ENCODE results near the gene UBE2L6.

Gene UBE2L6

DNA sequence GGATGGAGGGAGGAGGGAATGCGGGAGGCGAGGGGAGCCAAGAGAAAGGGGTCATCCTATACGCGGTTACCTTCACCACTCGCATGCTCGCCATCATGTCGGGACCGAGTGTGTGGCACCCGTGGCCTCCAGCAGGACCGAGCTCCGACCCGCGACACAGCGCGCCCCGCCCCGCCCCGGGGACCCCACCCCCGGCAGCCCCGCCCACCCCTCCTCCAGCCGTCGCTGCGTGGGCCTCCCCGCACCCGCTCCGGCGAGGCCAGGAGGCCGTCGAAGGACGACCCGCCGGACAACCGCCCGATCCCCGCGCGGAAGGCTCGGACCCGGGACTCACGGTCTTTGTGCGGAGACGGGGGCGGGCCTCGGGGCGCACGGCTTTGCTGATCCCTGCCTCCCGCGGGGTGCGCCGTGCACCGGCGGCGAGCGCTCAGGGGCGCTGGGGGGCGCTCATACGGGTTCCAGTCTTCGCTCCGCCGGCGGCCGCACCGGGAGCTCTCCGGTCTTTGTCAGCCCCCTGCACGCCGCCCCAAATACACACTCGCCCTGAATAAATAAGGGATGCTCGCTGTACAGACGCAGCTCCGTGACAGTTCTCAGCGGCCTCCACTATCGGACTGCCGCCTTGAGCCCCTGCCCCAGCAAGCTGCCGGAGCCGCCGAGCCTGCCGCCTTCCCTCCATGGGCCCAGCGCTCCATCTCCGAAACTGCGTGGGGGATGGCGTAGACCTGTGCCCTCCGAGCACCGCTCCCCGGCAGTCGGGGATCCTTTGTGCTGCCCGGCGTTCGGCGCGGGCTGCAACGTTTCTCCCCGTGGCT, at the start of gene UBE2L6:
TSS of gene UBE2L6 (minus strand) at position 158 of the 815 bp plus-strand sequence. CDS start at position 97, 61 bp downstream.
- DNase-seq, result no peak

GRCh38 chr11:57616595-57616994, 49.1 kb upstream of the UBE2L6 start:
- no peak for DNase-seq

DNA sequence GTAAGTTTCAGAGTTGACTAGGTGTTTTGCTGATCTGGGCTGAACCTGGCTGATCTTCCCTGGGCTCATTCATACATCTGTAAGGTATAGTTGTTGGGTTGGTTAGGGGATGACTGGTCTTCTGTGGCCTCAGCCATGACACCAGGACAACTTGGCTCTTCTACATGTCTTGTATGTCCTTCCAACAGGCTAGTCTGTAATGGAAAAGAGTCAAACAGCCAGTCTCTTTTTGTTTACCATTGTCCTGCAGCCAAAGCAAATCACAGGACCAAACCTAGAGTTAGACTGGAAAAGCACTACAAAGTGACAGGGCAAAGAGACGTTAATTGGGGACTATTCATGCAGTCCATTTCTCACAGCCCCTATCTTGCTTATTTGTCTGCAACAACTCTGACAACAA, 47.8 kb upstream of the UBE2L6 start:
- DNase-seq, result no peak

DNA sequence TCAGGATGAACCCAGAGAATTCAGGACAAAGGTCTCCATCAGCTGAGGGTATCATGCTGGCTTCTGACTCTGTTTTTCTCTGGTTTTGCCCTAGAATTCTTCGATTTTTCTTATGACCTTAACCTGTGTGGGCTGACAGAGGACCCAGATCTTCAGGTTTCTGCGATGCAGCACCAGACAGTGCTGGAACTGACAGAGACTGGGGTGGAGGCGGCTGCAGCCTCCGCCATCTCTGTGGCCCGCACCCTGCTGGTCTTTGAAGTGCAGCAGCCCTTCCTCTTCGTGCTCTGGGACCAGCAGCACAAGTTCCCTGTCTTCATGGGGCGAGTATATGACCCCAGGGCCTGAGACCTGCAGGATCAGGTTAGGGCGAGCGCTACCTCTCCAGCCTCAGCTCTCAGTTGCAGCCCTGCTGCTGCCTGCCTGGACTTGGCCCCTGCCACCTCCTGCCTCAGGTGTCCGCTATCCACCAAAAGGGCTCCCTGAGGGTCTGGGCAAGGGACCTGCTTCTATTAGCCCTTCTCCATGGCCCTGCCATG, 46.8 kb upstream of the UBE2L6 start:
- no peak for DNase-seq

- DNase-seq, result no peak
These were observed 42.7 kb upstream of the UBE2L6 start for GRCh38 chr11:57610170-57610569.

DNA sequence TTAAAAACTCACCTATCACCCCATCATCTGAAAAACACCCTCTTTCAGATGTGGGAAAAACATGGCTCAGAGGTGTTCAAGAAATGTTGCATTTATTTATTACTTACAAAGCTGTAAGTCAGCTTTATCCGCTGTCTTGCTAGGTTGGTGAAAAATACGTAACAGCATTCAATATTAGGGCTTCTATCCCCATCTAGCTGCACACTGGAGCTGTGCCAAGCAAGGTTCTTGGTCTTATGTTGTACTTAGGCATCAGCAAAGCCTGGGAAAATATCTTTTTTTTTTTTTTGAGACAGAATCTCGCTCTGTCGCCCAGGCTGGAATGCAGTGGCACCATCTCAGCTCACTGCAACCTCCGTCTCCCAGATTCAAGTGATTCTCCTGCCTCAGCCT, 37.6 kb upstream of the UBE2L6 start:
- DNase-seq, result no peak

DNA sequence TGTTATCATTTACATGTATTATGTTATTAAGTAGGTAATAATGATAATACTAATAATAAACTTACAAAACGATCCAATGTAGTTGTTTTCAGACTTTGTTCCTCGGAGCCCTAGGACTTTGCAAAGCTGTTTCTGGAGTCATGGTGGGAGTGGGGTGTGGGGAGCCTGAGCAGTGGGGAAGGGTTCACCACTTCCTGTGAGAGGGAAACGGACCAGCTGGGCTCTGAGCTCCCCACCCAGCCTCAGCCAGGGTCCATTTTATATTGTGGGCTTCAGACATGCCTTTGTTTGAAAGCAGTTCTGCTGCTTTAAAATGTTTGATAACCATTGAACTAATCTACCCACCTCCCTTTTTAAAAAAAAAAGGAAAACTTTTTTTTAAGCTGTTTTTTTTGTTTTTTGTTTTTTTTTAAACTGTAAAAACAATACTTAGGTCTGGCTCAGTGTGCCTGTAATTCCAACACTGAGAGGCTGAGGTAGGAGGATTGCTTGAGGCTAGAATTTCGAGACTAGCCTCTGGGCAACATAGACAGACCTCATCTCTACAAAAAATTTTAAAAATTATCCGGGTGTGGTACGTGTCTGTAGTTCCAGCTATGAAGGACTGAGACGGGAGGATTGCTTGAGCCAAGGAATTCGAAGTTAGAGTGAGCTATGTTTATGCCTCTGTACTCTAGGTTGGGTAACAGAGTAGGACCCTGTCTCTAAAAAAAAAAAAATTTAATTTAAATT, 37.0 kb upstream of the UBE2L6 start:
- DNase-seq, result no peak

GRCh38 chr11:57601297-57601696, 33.8 kb upstream of the UBE2L6 start:
- DNase-seq, result no peak

- DNase-seq, result no peak
These were observed 31.9 kb upstream of the UBE2L6 start for GRCh38 chr11:57599381-57599780.

DNA sequence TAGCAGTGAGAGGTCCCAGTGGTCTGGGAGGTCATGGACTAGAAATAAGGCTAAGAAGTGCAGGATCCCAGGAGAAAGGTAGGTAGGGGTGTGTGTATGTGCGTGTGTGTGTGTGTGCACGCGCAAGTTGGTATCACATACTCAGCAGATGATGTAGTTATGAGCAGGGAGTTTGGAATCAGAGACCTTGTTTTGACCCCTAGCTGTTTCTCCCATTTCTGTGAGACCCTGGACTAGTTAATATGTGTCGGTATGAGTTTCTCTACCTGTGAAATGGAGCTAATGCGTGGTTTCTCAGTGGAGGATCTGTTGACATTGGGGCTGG, 31.3 kb upstream of the UBE2L6 start:
- DNase-seq, result no peak

DNA sequence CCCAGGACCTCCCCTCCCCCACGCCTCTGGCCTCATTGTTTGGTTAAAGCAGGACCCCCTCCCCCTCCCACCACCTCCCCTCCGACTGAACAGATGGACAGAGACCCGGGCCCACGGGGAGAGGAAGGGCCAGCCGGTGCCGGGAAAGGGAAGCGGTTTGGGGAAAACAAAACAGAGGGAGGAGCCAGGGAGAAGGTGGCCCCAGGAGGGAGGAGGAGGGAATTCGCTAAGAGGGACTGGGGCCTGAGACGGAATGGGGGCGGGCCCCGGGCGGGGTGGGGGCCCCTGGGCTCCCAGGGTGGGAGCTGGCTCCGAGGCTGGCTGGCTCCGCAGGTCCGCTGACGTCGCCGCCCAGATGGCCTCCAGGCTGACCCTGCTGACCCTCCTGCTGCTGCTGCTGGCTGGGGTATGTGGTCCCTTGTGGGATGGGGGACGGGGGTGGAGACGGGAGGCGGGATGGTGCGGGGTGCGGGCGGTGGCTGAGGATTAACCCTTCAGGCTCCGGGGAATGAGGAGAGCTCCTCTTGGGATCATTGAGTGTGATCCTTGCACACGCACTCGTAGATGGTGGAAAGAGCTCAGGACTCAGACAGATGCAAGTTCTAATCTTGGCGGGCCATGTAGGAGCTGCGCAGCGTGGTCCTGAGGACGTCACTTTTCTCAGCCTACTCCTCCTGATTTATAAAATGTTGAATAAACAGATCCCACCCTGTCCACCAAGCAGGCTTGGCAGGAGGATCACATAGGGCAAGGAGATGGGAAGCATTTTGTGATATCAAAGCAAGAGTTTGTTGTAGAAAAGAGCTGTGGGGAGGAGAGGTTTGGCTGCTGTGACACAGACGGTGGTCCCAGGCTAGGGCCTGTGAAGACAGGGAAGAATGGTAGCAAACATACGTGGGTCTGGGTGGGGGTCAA, 30.7 kb upstream of the UBE2L6 start:
- peak; percentile 4 for DNase-seq

- DNase-seq, result no peak
These were observed 30.0 kb upstream of the UBE2L6 start, which contains the start of gene SERPING1 for GRCh38 chr11:57597461-57597915. TSS of gene SERPING1 (plus strand) at chr11:57597685. CDS start at chr11:57598271, 586 bp downstream.

- no peak for DNase-seq
These were observed 28.9 kb upstream of the UBE2L6 start for GRCh38 chr11:57596266-57596885.

DNA sequence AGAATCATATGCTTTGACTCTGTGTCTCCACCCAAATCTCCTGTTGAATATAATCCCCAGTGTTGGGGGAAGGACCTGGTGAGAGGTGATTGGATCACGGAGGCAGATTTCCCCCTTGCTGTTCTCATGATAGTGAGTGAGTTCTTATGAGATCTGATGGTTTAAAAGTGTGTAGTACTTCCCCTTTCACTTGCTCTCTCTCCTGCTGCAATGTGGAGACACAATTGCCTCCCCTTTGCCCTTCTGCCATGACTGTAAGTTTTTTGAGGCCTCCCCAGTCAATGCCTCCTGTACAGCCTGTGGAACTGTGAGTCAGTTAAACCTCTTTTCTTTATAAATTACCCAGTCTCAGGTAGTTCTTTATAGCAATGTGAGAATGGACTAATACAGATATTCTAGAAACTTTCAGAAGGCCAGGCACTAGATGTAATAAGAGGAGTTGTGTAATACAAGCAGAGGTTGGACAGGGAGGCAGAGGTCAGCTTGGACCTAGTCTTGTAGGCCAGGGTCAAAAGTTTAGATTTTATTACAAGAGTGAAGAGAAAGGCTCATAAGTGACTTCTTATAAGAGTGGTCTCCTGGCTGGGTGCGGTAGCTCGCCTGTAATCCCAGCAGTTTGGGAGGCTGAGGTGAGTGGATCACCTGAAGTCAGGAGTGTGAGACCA, 20.7 kb upstream of the UBE2L6 start:
- DNase-seq, result no peak

DNA sequence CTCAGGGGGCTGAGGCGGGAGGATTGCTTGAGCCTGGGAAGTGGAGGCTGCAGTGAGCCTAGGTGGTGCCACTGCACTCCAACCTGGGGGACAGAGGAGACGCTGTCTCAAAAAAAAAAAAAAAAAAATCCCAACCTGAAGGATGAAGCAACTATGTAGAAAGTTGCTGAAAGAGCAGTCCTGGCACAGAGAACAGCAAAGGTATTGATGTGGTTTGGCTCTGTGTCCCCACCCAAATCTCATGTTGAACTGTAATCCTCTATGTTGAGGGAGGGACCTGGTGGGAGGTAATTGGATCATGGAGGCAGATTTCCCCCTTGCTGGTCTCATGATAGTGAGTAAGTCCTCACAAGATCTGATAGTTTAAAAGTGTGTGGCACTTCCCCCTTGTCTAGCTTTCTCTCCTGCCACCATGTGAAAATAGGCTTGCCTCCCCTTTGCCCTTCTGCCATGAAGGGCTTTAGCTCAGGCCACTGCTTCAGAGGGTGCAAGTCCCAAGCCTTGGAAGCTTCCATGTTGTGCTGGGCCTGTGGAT, 19.3 kb upstream of the UBE2L6 start:
- no peak for DNase-seq

GRCh38 chr11:57585301-57585700, 17.8 kb upstream of the UBE2L6 start:
- no peak for DNase-seq

GRCh38 chr11:57584341-57584740, 16.9 kb upstream of the UBE2L6 start:
- DNase-seq, result no peak

DNA sequence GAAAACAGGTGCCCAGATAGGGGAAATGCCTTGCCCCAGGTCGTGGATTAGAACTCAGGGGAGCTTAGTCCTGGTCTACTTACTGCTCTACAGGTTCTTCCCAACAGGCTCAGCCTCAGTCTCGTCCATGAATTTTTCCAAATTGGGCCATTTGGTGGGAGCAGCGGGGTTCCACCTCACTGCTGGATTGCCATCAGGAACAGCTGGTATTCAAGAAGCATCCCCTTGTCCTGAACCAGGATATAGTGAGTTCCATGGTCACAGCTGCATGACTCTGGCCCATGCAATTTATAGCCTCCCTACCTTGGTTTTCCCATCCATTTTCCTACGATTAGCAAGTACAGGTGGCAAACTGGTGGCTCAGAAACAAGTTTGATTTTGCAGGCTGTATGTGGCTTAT, 6.6 kb upstream of the UBE2L6 start:
- DNase-seq, result no peak

GRCh38 chr11:57571606-57572005, 4.1 kb upstream of the UBE2L6 start:
- DNase-seq, result no peak

DNA sequence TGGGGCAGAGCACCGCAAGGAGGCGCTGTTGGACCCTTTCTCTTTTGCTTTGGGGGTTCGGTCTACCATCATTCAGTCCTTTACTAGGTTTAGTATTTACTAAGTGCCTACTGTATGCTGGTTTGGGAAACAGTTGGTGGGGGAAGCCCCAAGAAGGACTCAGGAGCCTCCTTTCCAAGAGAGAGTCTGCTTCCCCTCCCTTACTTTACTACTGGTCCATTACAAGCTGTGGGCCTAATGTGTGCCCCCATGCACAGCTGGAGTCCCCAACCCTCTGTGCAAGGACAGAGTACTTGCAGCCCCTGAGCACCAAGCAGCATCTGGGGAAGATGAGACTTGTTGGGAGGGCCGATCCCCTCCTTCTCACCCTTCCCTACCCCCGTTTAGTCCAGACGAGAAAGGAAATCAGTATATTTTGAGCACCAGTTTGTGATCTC, 876 bp upstream of the UBE2L6 start:
- DNase-seq, result peak; percentile 63

- DNase-seq, result no peak
These were observed 462 bp downstream of the UBE2L6 start for GRCh38 chr11:57566905-57567514.
